HepG2 (cell line): ENCODE measurements around the gene CADM4. TPM values are rescaled to one million over a fixed set of nuclear protein-coding genes. Genes with fewer than 3 reads are reported as not detected.

Source experiments
- ELF1 ChIP-seq: sonication (generic); formaldehyde crosslinking; IDR thresholded peaks from 2 replicates; pipeline ENCODE4 v1.4.0; 2020; ENCODE audit warnings: missing genetic modification reagents
- ELK4 ChIP-seq: sonication (generic); formaldehyde crosslinking; IDR thresholded peaks from 2 replicates; pipeline ENCODE4 v1.9.0; 2021; ENCODE audit warnings: missing genetic modification reagents, borderline replicate concordance
- HMGXB4 ChIP-seq, 2 experiments: sonication (generic) in 1 of 2; formaldehyde crosslinking in 1 of 2; IDR thresholded peaks; 2 replicates each; pipeline versions ENCODE4 v1.4.0 to v1.6.1; 2018 to 2020; ENCODE audit warnings: missing genetic modification reagents in 2 of 2, borderline replicate concordance in 1 of 2, low read depth in 1 of 2, mild to moderate bottlenecking in 1 of 2, missing biosample characterization in 1 of 2
- KDM2A ChIP-seq: sonication (generic); formaldehyde crosslinking; IDR thresholded peaks from 2 replicates; pipeline ENCODE4 v1.4.0; 2020; ENCODE audit warnings: low read depth, missing genetic modification reagents, borderline replicate concordance
- PATZ1 ChIP-seq: sonication (generic); formaldehyde crosslinking; IDR thresholded peaks from 2 replicates; pipeline ENCODE4 v1.4.0; 2020; ENCODE audit warnings: missing genetic modification reagents
- RXRA ChIP-seq: sonication (generic); formaldehyde crosslinking; IDR thresholded peaks from 2 replicates; pipeline ENCODE4 v1.5.1; 2020; ENCODE audit warnings: missing genetic modification reagents
- SAP130 ChIP-seq: IDR thresholded peaks from 2 replicates; pipeline ENCODE4 v1.6.1; 2016; ENCODE audit warnings: low read depth
- SNRNP70 ChIP-seq: fragments of 200-400 bp; formaldehyde crosslinking; IDR thresholded peaks from 2 replicates; pipeline ENCODE4 v1.6.1; 2017; ENCODE audit warnings: mild to moderate bottlenecking, low read depth, low read length, moderate library complexity
- ZHX2 ChIP-seq, 2 experiments: sonication (generic) in 1 of 2; formaldehyde crosslinking in 1 of 2; IDR thresholded peaks; 2 replicates each; pipeline versions ENCODE4 v1.6.1 to v1.9.0; 2014 to 2022; ENCODE audit warnings: antibody characterized with exemption in 1 of 2, borderline replicate concordance in 1 of 2, inconsistent platforms in 1 of 2, low read depth in 1 of 2, missing genetic modification reagents in 1 of 2
- ZNF546 ChIP-seq: sonication (generic); formaldehyde crosslinking; conservative IDR thresholded peaks from 2 replicates; pipeline ENCODE4 v1.8.1; 2023; ENCODE audit warnings: mild to moderate bottlenecking, missing genetic modification reagents
- ZNF672 ChIP-seq: sonication (generic); formaldehyde crosslinking; IDR thresholded peaks from 2 replicates; pipeline ENCODE4 v1.8.1; 2022; ENCODE audit warnings: missing genetic modification reagents
- ZNF766 ChIP-seq: sonication (generic); formaldehyde crosslinking; IDR thresholded peaks from 2 replicates; pipeline ENCODE4 v1.5.0; 2020; ENCODE audit warnings: missing genetic modification reagents, borderline replicate concordance
- polyA plus RNA-seq, 8 experiments: library from polyadenylated mRNA; depleted of rRNA in 3 of 8; stranded (reverse) in 7 of 8; unstranded in 1 of 8; fragments of >200 nt; fragmentation: Illumina TruSeq in 4 of 8; extraction: Trizol in 4 of 8; gene quantifications; 2 replicates each; pipeline versions ENCODE4 v1.2.1 to v1.2.3, GENCODE V29; 2011 to 2016; ENCODE audit warnings: low read depth in 4 of 8, missing spikeins in 1 of 8, mixed read lengths in 1 of 8; ENCODE audit not compliant: insufficient read depth in 1 of 8
- total RNA-seq, 5 experiments: library from RNA; depleted of rRNA; stranded (reverse); fragments of >200 nt; fragmentation: Illumina TruSeq; extraction: Trizol; gene quantifications; 2 replicates each; pipeline ENCODE4 v1.2.3, GENCODE V29; 2016; ENCODE audit warnings: low read depth in 1 of 5
- TF ChIP-seq, protein P1 (sequence below): sonication (generic); formaldehyde crosslinking; conservative IDR thresholded peaks from 2 replicates; pipeline ENCODE4 v1.4.0; 2020; ENCODE audit warnings: missing genetic modification reagents
- TF ChIP-seq, protein P2 (sequence below): sonication (generic); formaldehyde crosslinking; IDR thresholded peaks from 2 replicates; pipeline ENCODE4 v1.5.0; 2020; ENCODE audit warnings: missing genetic modification reagents

Gene CADM4
- total and polyA plus RNA-seq, 2 of the 13 experiments (the other 11 are each of a cell fraction or from before 2014, with no cell fraction given): 8.5 to 16.0 TPM

- TF ChIP-seq, protein P1, sequence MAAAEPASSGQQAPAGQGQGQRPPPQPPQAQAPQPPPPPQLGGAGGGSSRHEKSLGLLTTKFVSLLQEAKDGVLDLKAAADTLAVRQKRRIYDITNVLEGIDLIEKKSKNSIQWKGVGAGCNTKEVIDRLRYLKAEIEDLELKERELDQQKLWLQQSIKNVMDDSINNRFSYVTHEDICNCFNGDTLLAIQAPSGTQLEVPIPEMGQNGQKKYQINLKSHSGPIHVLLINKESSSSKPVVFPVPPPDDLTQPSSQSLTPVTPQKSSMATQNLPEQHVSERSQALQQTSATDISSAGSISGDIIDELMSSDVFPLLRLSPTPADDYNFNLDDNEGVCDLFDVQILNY: no peak
- TF ChIP-seq ELK4 (no peak), SNRNP70 (no peak), ZNF546 (no peak), KDM2A (CRISPR knock-in tag) (0 out of 2 replicates have a peak, but pooled peaks have one; percentile 55), ZNF672 (CRISPR knock-in tag) (no peak), ZHX2 (IDR thresholded peaks at IDR 0.05; ENCODE audit: low read depth) (no peak), ZHX2 (CRISPR knock-in tag; IDR thresholded peaks at IDR 0.05; ENCODE audit: borderline replicate concordance) (no peak), RXRA (CRISPR knock-in tag) (peak; percentile 45; the same call in 1 of the 2 replicates), HMGXB4 (CRISPR knock-in tag; IDR thresholded peaks at IDR 0.05; ENCODE audit: borderline replicate concordance in 1 of 2, low read depth in 1 of 2) (peak; percentile 81 to 84; a peak in 3 of 4 replicates), PATZ1 (CRISPR knock-in tag) (peak; percentile 42; the same call in 1 of the 2 replicates), SAP130 (peak; percentile 75), ZNF766 (no peak), ELF1 (CRISPR knock-in tag) (peak; percentile 67)
- TF ChIP-seq, protein P2, sequence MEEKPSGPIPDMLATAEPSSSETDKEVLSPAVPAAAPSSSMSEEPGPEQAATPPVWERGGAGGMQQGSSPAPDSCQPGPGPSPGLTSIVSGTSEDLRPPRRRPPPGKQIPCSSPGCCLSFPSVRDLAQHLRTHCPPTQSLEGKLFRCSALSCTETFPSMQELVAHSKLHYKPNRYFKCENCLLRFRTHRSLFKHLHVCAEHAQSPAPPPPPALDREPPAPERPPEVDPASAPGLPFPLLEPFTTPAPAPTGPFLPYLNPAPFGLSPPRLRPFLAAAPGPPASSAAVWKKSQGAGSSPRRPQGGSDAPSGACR (CRISPR knock-in tag): 0 out of 2 replicates have a peak, but pooled peaks have one; percentile 37
Observed at GRCh38 chr19:43651758-43652545, 12.3 kb upstream of the CADM4 start (continued).
